ENCODE measurements around the gene SPTBN4.
"Not testable (repeated sequence)": the region's sequence is repeated elsewhere in the genome, so short reads cannot be mapped to it uniquely, and the experiment has no call there.

Gene SPTBN4

GRCh38 chr19:40555978-40556689, 89.3 kb downstream of the SPTBN4 start:
- DNase-seq (ENCODE audit: insufficient read length, low spot score) (no peak), FAIRE-seq (no peak)

- DNase-seq (ENCODE audit: insufficient read length, low spot score) (no peak), FAIRE-seq (no peak)
Observed at GRCh38 chr19:40556953-40557530, 90.2 kb downstream of the SPTBN4 start.

GRCh38 chr19:40559394-40559793, 92.6 kb downstream of the SPTBN4 start:
- FAIRE-seq = no peak
- no peak for DNase-seq (ENCODE audit: insufficient read length, low spot score)

- no peak for FAIRE-seq
Observed at GRCh38 chr19:40560092-40560507, 93.3 kb downstream of the SPTBN4 start.

GRCh38 chr19:40561947-40562346, 95.1 kb downstream of the SPTBN4 start:
- FAIRE-seq (no peak), DNase-seq (ENCODE audit: insufficient read length, low spot score) (no peak)

More at GRCh38 chr19:40560092-40560507, 93.3 kb downstream of the SPTBN4 start:
- DNase-seq (ENCODE audit: insufficient read length, low spot score) = no peak

GRCh38 chr19:40564535-40564934, 97.7 kb downstream of the SPTBN4 start:
- not testable (repeated sequence) for FAIRE-seq; DNase-seq (ENCODE audit: insufficient read length, low spot score)

GRCh38 chr19:40565355-40565754, 98.6 kb downstream of the SPTBN4 start:
- DNase-seq (ENCODE audit: insufficient read length, low spot score) = no peak
- FAIRE-seq = no peak

- FAIRE-seq = no peak
- DNase-seq (ENCODE audit: insufficient read length, low spot score) = no peak
Observed at GRCh38 chr19:40565910-40566495, 99.2 kb downstream of the SPTBN4 start.

GRCh38 chr19:40567040-40567749, 100.4 kb downstream of the SPTBN4 start:
- DNase-seq (ENCODE audit: insufficient read length, low spot score) (no peak), FAIRE-seq (no peak)

- FAIRE-seq (no peak), DNase-seq (ENCODE audit: insufficient read length, low spot score) (no peak)
Observed at GRCh38 chr19:40567750-40568494, 101.1 kb downstream of the SPTBN4 start.

- FAIRE-seq (peak; percentile 99), DNase-seq (ENCODE audit: insufficient read length, low spot score) (peak; percentile 98)
Observed at GRCh38 chr19:40570313-40571004, 103.7 kb downstream of the SPTBN4 start.

- FAIRE-seq = no peak
- DNase-seq (ENCODE audit: insufficient read length, low spot score) = no peak
Observed at GRCh38 chr19:40571005-40571318, 104.2 kb downstream of the SPTBN4 start.

- FAIRE-seq (no peak), DNase-seq (ENCODE audit: insufficient read length, low spot score) (no peak)
Observed at GRCh38 chr19:40571831-40572495, 105.2 kb downstream of the SPTBN4 start.

GRCh38 chr19:40575326-40575725, 108.5 kb downstream of the SPTBN4 start:
- FAIRE-seq (no peak), DNase-seq (ENCODE audit: insufficient read length, low spot score) (no peak)

GRCh38 chr19:40576151-40576584, 109.4 kb downstream of the SPTBN4 start:
- FAIRE-seq = no peak
- no peak for DNase-seq (ENCODE audit: insufficient read length, low spot score)

- FAIRE-seq (peak; percentile 72), DNase-seq (ENCODE audit: insufficient read length, low spot score) (peak; percentile 98)
Observed at GRCh38 chr19:40576585-40577451, 110.0 kb downstream of the SPTBN4 start, which contains the start of gene SHKBP1. Gene SHKBP1, plus strand, starts transcription at chr19:40576873. Its CDS starts 27 bp downstream, at chr19:40576900.

GRCh38 chr19:40578442-40578908, 111.7 kb downstream of the SPTBN4 start:
- FAIRE-seq (no peak), DNase-seq (ENCODE audit: insufficient read length, low spot score) (peak; percentile 47)

- no peak for FAIRE-seq
- DNase-seq (ENCODE audit: insufficient read length, low spot score) = no peak
Observed at GRCh38 chr19:40580619-40581018, 113.8 kb downstream of the SPTBN4 start.

Measured in HTR-8/SVneo (cell line).